WTC11 (cell line): ENCODE results near the gene STK17B. TPM values are rescaled to one million over a fixed set of nuclear protein-coding genes. Genes with fewer than 3 reads are reported as not detected.

Experiments used
- ATAC-seq: fragments of 200-7000 bp; cut with Tn5 transposase; 2 replicates; pipeline ENCODE4 v1.10.0; 2021; ENCODE audit warnings: mild to moderate bottlenecking, moderate library complexity
- CTCF ChIA-PET: fragments of 300-600 bp; sonication (Branson Sonifier 250); formaldehyde crosslinking; loops from one replicate; lab custom pipeline; 2021; ENCODE audit warnings: antibody characterized with exemption; lab: Charles Lee
- POLR2A ChIA-PET: fragments of 350-600 bp; sonication (Branson Sonifier 250); formaldehyde crosslinking; loops from one replicate; lab custom pipeline; 2021; ENCODE audit warnings: antibody characterized with exemption; lab: Charles Lee
- DNase-seq: peaks from one replicate; pipeline ENCODE4 v3.0.0; 2021; ENCODE audit warnings: low spot score
- H3K27ac Mint-ChIP-seq: 2 replicates; pipeline ENCODE4 v1.8.0; 2021; ENCODE audit warnings: mixed read lengths
- H3K27me3 Mint-ChIP-seq: 2 replicates; pipeline ENCODE4 v1.8.0; 2021; ENCODE audit warnings: low read depth, mild to moderate bottlenecking, moderate library complexity, mixed read lengths
- H3K36me3 Mint-ChIP-seq: 2 replicates; pipeline ENCODE4 v1.8.0; 2021; ENCODE audit warnings: mixed read lengths
- H3K4me1 Mint-ChIP-seq: 2 replicates; pipeline ENCODE4 v1.8.0; 2022; ENCODE audit warnings: mixed read lengths
- H3K4me3 Mint-ChIP-seq: 2 replicates; pipeline ENCODE4 v1.8.0; 2021; ENCODE audit warnings: mild to moderate bottlenecking, moderate library complexity, mixed read lengths
- H3K9me3 Mint-ChIP-seq: 2 replicates; pipeline ENCODE4 v1.8.0; 2021; ENCODE audit warnings: mixed read lengths
- ATF1 ChIP-seq: sonication (generic); formaldehyde crosslinking; IDR thresholded peaks from 2 replicates; pipeline ENCODE4 v1.8.1; 2023; ENCODE audit warnings: mild to moderate bottlenecking, moderate library complexity, missing genetic modification reagents
- FOXK1 ChIP-seq: sonication (generic); formaldehyde crosslinking; IDR thresholded peaks from 2 replicates; pipeline ENCODE4 v1.8.0; 2022; ENCODE audit warnings: mild to moderate bottlenecking, moderate library complexity, missing genetic modification reagents
- FOXP1 ChIP-seq: sonication (generic); formaldehyde crosslinking; IDR thresholded peaks from 2 replicates; pipeline ENCODE4 v1.8.0; 2022; ENCODE audit warnings: missing genetic modification reagents, mild to moderate bottlenecking, moderate library complexity, borderline replicate concordance
- GRHL2 ChIP-seq: fragments of 250-450 bp; sonication (Bioruptor Pico); IDR thresholded peaks from 2 replicates; pipeline ENCODE4 v1.8.0; 2022; ENCODE audit warnings: mild to moderate bottlenecking, moderate library complexity; ENCODE audit not compliant: insufficient replicate concordance, severe bottlenecking
- PRRX2 ChIP-seq: fragments of 250-450 bp; sonication (Bioruptor Pico); IDR thresholded peaks from 2 replicates; pipeline ENCODE4 v1.8.0; 2021; ENCODE audit warnings: mild to moderate bottlenecking
- SMAD4 ChIP-seq: sonication (generic); formaldehyde crosslinking; IDR thresholded peaks from 2 replicates; pipeline ENCODE4 v1.8.0; 2022; ENCODE audit warnings: mild to moderate bottlenecking, missing genetic modification reagents
- SOX15 ChIP-seq: fragments of 250-450 bp; sonication (Bioruptor Pico); IDR thresholded peaks from 2 replicates; pipeline ENCODE4 v1.9.0; 2021; ENCODE audit warnings: mild to moderate bottlenecking
- ZBTB21 ChIP-seq: sonication (generic); formaldehyde crosslinking; IDR thresholded peaks from 2 replicates; pipeline ENCODE4 v1.8.1; 2023; ENCODE audit warnings: mild to moderate bottlenecking, missing genetic modification reagents, borderline replicate concordance
- total RNA-seq: library from RNA; stranded (reverse); gene quantifications from 3 replicates; pipeline ENCODE4 v1.2.3, GENCODE V29; 2021
- TF ChIP-seq, protein P1 (sequence below): sonication (generic); formaldehyde crosslinking; IDR thresholded peaks from 2 replicates; pipeline ENCODE4 v1.8.1; 2022; ENCODE audit warnings: mild to moderate bottlenecking, missing genetic modification reagents, moderate library complexity, borderline replicate concordance
- TF ChIP-seq, protein P2 (sequence below): sonication (generic); formaldehyde crosslinking; IDR thresholded peaks from 2 replicates; pipeline ENCODE4 v1.8.0; 2022; ENCODE audit warnings: mild to moderate bottlenecking, missing genetic modification reagents
- TF ChIP-seq, protein P3 (sequence below): sonication (generic); formaldehyde crosslinking; IDR thresholded peaks from 2 replicates; pipeline ENCODE4 v1.8.1; 2023; ENCODE audit warnings: mild to moderate bottlenecking, missing genetic modification reagents, moderate library complexity
- TF ChIP-seq, protein P4 (sequence below): sonication (generic); formaldehyde crosslinking; IDR thresholded peaks from 2 replicates; pipeline ENCODE4 v1.8.1; 2023; ENCODE audit warnings: mild to moderate bottlenecking, missing genetic modification reagents
- TF ChIP-seq, protein P5 (sequence below): fragments of 250-450 bp; sonication (Bioruptor Pico); conservative IDR thresholded peaks from 2 replicates; pipeline ENCODE4 v1.9.0; 2021; ENCODE audit warnings: mild to moderate bottlenecking
- TF ChIP-seq, protein P6 (sequence below): sonication (generic); formaldehyde crosslinking; conservative IDR thresholded peaks from 2 replicates; pipeline ENCODE4 v1.8.1; 2022; ENCODE audit warnings: mild to moderate bottlenecking, missing genetic modification reagents

Gene STK17B
- total RNA-seq, 1 experiment from 2014 or later, result 11.8 TPM

DNA sequence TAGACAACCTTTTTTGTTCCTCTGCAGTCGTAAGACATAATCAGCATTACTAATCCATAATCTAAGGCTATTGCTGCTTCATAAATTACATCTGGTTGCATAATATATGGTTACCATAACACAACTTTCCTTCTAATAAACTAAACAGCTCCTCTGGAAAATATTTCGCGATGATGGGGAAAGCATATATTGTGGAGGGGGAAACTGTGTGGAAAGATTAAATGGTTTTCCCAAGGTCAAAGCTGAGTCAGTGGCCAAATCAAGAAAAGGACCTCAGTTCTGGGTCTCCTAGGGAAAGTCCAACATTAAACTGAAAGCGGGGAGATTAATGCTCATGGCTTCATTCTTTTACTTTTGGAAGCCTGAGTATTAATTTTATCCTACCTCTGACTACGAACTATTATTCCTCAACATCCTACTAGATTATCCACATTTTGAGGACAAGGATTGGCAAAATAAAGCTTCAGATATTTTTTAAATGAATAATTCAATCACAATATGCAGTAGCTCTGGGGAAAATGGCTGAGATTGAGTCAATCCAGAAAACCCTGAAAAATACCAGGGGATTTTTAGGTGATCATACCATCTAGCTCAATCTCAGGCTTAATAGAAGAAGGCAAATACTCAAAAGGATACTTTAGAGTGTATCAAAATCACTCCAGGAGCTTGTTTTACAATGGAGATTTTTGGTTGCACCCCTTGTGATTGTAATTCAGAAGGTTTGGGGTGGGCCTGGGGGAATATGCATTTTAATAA lies 33.8 kb upstream of the STK17B start:
- ChIA-PET POLR2A (no interaction called here), CTCF (no interaction called here)
- Mint-ChIP-seq H3K4me3 (no peak overlapping the region), H3K9me3 (peaks cover 19% of the 10 kb centered on the region), H3K27ac (no peak overlapping the region; the same call in 1 of the 2 replicates), H3K27me3 (no peaks in the 10 kb centered on the region), H3K36me3 (peaks cover 4% of the 10 kb centered on the region), H3K4me1 (peaks cover 4% of the 10 kb centered on the region; the same call in 1 of the 2 replicates)
- TF ChIP-seq, protein P1, sequence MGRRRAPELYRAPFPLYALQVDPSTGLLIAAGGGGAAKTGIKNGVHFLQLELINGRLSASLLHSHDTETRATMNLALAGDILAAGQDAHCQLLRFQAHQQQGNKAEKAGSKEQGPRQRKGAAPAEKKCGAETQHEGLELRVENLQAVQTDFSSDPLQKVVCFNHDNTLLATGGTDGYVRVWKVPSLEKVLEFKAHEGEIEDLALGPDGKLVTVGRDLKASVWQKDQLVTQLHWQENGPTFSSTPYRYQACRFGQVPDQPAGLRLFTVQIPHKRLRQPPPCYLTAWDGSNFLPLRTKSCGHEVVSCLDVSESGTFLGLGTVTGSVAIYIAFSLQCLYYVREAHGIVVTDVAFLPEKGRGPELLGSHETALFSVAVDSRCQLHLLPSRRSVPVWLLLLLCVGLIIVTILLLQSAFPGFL (CRISPR knock-in tag), result no peak
- TF ChIP-seq, protein P2, sequence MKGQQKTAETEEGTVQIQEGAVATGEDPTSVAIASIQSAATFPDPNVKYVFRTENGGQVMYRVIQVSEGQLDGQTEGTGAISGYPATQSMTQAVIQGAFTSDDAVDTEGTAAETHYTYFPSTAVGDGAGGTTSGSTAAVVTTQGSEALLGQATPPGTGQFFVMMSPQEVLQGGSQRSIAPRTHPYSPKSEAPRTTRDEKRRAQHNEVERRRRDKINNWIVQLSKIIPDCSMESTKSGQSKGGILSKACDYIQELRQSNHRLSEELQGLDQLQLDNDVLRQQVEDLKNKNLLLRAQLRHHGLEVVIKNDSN, result no peak
- TF ChIP-seq ATF1 (CRISPR knock-in tag), result no peak
- no peak for TF ChIP-seq SOX15 (CRISPR knock-in tag)
- TF ChIP-seq, protein P3, sequence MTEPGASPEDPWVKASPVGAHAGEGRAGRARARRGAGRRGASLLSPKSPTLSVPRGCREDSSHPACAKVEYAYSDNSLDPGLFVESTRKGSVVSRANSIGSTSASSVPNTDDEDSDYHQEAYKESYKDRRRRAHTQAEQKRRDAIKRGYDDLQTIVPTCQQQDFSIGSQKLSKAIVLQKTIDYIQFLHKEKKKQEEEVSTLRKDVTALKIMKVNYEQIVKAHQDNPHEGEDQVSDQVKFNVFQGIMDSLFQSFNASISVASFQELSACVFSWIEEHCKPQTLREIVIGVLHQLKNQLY (CRISPR knock-in tag), result no peak
- TF ChIP-seq, protein P4, sequence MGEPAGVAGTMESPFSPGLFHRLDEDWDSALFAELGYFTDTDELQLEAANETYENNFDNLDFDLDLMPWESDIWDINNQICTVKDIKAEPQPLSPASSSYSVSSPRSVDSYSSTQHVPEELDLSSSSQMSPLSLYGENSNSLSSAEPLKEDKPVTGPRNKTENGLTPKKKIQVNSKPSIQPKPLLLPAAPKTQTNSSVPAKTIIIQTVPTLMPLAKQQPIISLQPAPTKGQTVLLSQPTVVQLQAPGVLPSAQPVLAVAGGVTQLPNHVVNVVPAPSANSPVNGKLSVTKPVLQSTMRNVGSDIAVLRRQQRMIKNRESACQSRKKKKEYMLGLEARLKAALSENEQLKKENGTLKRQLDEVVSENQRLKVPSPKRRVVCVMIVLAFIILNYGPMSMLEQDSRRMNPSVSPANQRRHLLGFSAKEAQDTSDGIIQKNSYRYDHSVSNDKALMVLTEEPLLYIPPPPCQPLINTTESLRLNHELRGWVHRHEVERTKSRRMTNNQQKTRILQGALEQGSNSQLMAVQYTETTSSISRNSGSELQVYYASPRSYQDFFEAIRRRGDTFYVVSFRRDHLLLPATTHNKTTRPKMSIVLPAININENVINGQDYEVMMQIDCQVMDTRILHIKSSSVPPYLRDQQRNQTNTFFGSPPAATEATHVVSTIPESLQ (CRISPR knock-in tag), result no peak
- no peak for TF ChIP-seq SMAD4
- ATAC-seq (no peak), DNase-seq (no peak)

DNA sequence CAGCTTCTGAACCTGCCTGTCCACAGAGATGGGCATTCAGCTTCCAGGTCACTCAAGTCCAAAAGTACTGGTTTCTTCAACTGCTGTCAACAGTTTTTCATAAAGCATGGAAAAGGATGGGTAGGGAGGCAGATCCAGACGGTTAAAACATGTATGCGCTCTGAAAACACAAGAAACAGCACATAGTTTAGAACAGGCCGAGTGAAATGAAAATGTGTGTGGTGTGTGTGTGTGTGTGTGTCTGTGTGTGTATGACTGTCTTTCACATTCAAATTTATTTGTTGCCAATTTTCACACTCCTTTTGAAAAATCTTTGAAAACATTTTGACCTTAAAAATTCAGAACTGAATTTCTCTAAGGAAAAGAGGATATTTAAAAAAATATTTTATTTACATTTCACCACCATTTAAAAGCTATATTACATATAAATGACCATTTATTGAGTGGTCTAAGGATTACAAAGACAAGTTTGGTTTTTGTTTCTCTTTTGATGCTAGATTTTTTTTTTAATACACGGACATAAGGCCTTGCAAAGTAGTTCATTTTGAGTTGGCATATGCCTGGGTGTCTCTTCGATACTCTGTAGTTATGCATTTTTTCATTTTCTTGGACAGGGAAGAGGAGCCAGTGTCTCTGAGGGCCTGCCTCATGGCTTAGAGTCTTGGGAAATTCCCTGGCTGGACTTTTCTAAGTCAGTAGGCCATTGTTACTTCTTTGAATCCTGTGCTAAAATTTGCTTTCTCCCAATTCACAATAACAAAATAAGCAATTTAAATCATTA lies 30.0 kb upstream of the STK17B start:
- Mint-ChIP-seq H3K4me3 (no peak overlapping the region), H3K36me3 (no peaks in the 10 kb centered on the region)
- CTCF ChIA-PET, result interaction anchor here (1.0 to 1.6 kb wide), 2 partner anchors 19 to 123 kb away, joined by 3 read pairs; no protein-coding TSS in a partner anchor

More for the DNA sequence above, 30.0 kb upstream of the STK17B start:
- TF ChIP-seq, protein P5, sequence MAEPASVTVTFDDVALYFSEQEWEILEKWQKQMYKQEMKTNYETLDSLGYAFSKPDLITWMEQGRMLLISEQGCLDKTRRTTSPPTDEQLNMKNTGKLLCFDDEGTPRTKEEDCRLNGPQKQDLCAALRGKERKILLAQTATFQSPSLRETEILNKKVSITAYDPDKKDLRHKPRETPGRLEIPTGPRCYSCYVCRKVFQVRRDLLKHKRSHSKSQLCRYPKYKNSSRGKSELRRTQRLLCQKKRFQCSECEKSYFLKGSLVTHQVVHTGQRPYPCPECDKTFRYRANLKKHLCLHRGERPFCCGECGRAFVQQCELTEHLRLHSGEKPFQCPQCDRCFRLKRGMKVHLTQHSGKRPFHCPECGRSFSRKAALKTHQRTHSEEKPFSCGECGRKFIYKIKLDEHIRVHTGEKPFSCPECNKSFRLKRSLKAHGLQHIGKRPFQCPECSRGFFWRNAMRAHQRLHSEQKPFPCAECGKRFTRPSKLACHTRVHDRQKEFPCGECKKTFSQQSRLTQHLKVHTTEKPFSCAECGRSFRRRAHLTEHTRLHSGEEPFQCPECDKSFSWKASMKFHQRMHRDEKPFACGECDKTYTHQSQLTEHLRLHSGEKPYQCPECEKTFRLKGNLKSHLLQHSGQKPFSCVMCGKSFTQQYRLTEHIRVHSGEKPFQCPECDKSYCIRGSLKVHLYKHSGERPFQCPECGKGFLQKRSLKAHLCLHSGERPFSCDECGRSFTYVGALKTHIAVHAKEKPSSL (CRISPR knock-in tag), result no peak
- TF ChIP-seq PRRX2, result no peak
- TF ChIP-seq, protein P4 (CRISPR knock-in tag), result no peak
- no peak for TF ChIP-seq ZBTB21
- TF ChIP-seq FOXP1 (CRISPR knock-in tag), result no peak
- no peak for TF ChIP-seq FOXK1
- TF ChIP-seq GRHL2 (CRISPR knock-in tag), result no peak
- TF ChIP-seq, protein P6, sequence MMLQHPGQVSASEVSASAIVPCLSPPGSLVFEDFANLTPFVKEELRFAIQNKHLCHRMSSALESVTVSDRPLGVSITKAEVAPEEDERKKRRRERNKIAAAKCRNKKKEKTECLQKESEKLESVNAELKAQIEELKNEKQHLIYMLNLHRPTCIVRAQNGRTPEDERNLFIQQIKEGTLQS (CRISPR knock-in tag), result no peak
- POLR2A ChIA-PET, result no interaction called here
- Mint-ChIP-seq H3K27ac (no peak overlapping the region; the same call in 1 of the 2 replicates), H3K4me1 (no peaks in the 10 kb centered on the region), H3K27me3 (no peaks in the 10 kb centered on the region), H3K9me3 (no peaks in the 10 kb centered on the region)
- no peak for ATAC-seq
- DNase-seq, result no peak
